K562 (cell line): ENCODE data around the gene SMARCB1. TPM values are rescaled to one million over a fixed set of nuclear protein-coding genes. Genes with fewer than 3 reads are reported as not detected.

ENCODE experiments used
- ATAC-seq: fragments of 200-7000 bp; cut with Tn5 transposase; 3 replicates; pipeline ENCODE4 v1.9.1; 2020; ENCODE audit warnings: moderate library complexity
- BruUV-seq: library from RNA; stranded (reverse); fragments of 400-500 nt; replicated peaks from 2 replicates; lab custom pipeline; 2021; lab: Mats Ljungman, UMichigan
- CTCF ChIA-PET: fragments of 300-600 bp; formaldehyde crosslinking; extraction: SDS; loops from one replicate; lab custom pipeline; 2021; ENCODE audit warnings: low intra/inter-chr PET ratio; lab: Yijun Ruan, JAX
- POLR2A ChIA-PET: fragments of 300-600, 350-650 bp; sonication (Branson Sonifier 250); formaldehyde crosslinking; extraction: SDS; loops from one replicate; lab custom pipeline; 2021; ENCODE audit warnings: antibody characterized with exemption, inconsistent platforms; lab: Yijun Ruan, JAX
- DNase-seq, 4 experiments: peaks; one replicate each; pipeline versions ENCODE4 v3.0.0 to v3.0.0-alpha.2; 2011 to 2018; ENCODE audit warnings: low spot score in 3 of 4, mixed read lengths in 3 of 4; ENCODE audit errors: extremely low read depth in 1 of 4
- FAIRE-seq: peaks from 2 replicates; lab custom pipeline; 2011; peaks lifted over from hg19 to GRCh38; lab: Jason Lieb, UNC
- H2AFZ ChIP-seq: 2 replicates; pipeline ENCODE4 v1.6.0; 2011; ENCODE audit warnings: low read depth, low read length, control low read depth, inconsistent platforms
- H3K27ac ChIP-seq: fragments of 200-600 bp; 3 replicates; pipeline ENCODE4 v1.8.0; 2011; ENCODE audit warnings: low read depth, mild to moderate bottlenecking, control low read depth, inconsistent platforms, low read length, moderate library complexity, mixed read lengths; ENCODE audit errors: extremely low read depth
- H3K27me3 ChIP-seq, 2 experiments: fragments of 300-600 bp in 1 of 2; 2 replicates in 1 of 2; 3 replicates in 1 of 2; pipeline versions ENCODE4 v1.6.0 to v1.8.0; 2011; ENCODE audit warnings: inconsistent platforms in 2 of 2, low read length in 2 of 2, mild to moderate bottlenecking in 1 of 2, mixed read lengths in 1 of 2, moderate library complexity in 1 of 2; ENCODE audit not compliant: control insufficient read depth in 2 of 2, insufficient read depth in 2 of 2
- H3K36me3 ChIP-seq: fragments of 300-600 bp; 3 replicates; pipeline ENCODE4 v1.8.0; 2011; ENCODE audit warnings: mild to moderate bottlenecking, low read length, inconsistent platforms; ENCODE audit not compliant: control insufficient read depth, insufficient read depth
- H3K4me1 ChIP-seq, 2 experiments: fragments of 200-600 bp in 1 of 2; replicated peaks in 1 of 2; 2 replicates in 1 of 2; 3 replicates in 1 of 2; pipeline versions ENCODE4 v1.5.1 to v1.8.0; 2011; ENCODE audit warnings: inconsistent platforms in 2 of 2, low read length in 2 of 2, mild to moderate bottlenecking in 1 of 2, mixed read lengths in 1 of 2, moderate library complexity in 1 of 2; ENCODE audit not compliant: control insufficient read depth in 2 of 2, insufficient read depth in 2 of 2
- H3K4me2 ChIP-seq: 2 replicates; pipeline ENCODE4 v1.6.1; 2011; ENCODE audit warnings: low read length, control low read depth, inconsistent platforms, mixed read lengths; ENCODE audit not compliant: insufficient read depth
- H3K4me3 ChIP-seq: fragments of 200-600 bp; sonication (generic), shearing (Covaris generic); 2 replicates; pipeline ENCODE4 v1.5.1; 2016; ENCODE audit warnings: control low read depth, inconsistent platforms
- H3K79me2 ChIP-seq: fragments of 200-600 bp; 3 replicates; pipeline ENCODE4 v1.8.0; 2011; ENCODE audit warnings: low read length, inconsistent platforms; ENCODE audit not compliant: control insufficient read depth, insufficient read depth
- H3K9ac ChIP-seq, 2 experiments: 2 replicates each; pipeline versions ENCODE4 v1.6.0 to v1.6.1; 2011; ENCODE audit warnings: low read depth in 2 of 2, low read length in 2 of 2, control low read depth in 1 of 2, inconsistent platforms in 1 of 2, mild to moderate bottlenecking in 1 of 2, mixed read lengths in 1 of 2; ENCODE audit not compliant: insufficient read depth in 1 of 2
- H3K9me1 ChIP-seq: one replicate; pipeline ENCODE4 v1.6.0; 2011; ENCODE audit warnings: inconsistent platforms, mild to moderate bottlenecking, low read length, moderate library complexity; ENCODE audit not compliant: control insufficient read depth, insufficient read depth
- H3K9me3 ChIP-seq: replicated peaks from 2 replicates; pipeline ENCODE4 v1.5.1; 2011; ENCODE audit warnings: low read depth, low read length, inconsistent platforms; ENCODE audit not compliant: control insufficient read depth, insufficient read depth
- H4K20me1 ChIP-seq: replicated peaks from 2 replicates; pipeline ENCODE4 v1.6.1; 2011; ENCODE audit warnings: low read length, inconsistent platforms, mixed read lengths; ENCODE audit not compliant: control insufficient read depth, insufficient read depth
- ELK3 ChIP-seq: fragments of 450-650 bp; formaldehyde crosslinking; IDR thresholded peaks from 2 replicates; pipeline ENCODE4 v1.4.0; 2020; ENCODE audit warnings: mild to moderate bottlenecking
- WGBS: fragments of 100-300 bp; shearing (Covaris generic); methylation state at CpG from one replicate; pipeline ENCODE4 v1.1.6; 2016; ENCODE audit warnings: low coverage, mixed read lengths; ENCODE audit not compliant: insufficient coverage; ENCODE audit errors: missing lambda C conversion rate; 5-methylcytosine and 5-hydroxymethylcytosine counted together
- in situ Hi-C: fragments of 300-500 bp; cut with MboI; formaldehyde crosslinking; loops from 4 replicates; pipeline ENCODE4 v1.15.0; 2018; ENCODE audit warnings: inconsistent platforms, mixed read lengths
- intact Hi-C: fragments of 100-400 bp; cut with micrococcal nuclease; formaldehyde crosslinking; loops from 2 replicates; pipeline ENCODE4 v1.14.2; 2022
- polyA plus RNA-seq, 8 experiments: library from polyadenylated mRNA; depleted of rRNA in 4 of 8; stranded (reverse) in 5 of 8; unstranded in 3 of 8; fragments of >200 nt; fragmentation: Nextera tagmentation in 2 of 8; fragmentation: Illumina TruSeq in 1 of 8; extraction: Ambion mirVana in 2 of 8; extraction: Trizol in 1 of 8; gene quantifications; 2 replicates each; pipeline versions ENCODE4 v1.2.1 to v1.2.3, GENCODE V29; 2011 to 2014; ENCODE audit warnings: inconsistent platforms in 1 of 8, missing spikeins in 1 of 8
- total RNA-seq, 7 experiments: library from RNA; depleted of rRNA in 6 of 7; stranded (reverse); fragments of >200 nt in 6 of 7; fragmentation: Illumina TruSeq in 2 of 7; extraction: Trizol in 2 of 7; gene quantifications; 2 replicates each; pipeline versions ENCODE4 v1.2.1 to v1.2.3, GENCODE V29; 2011 to 2021; ENCODE audit warnings: low replicate concordance in 1 of 7
- TF ChIP-seq, protein P1 (sequence below): sonication (generic); formaldehyde crosslinking; IDR thresholded peaks from 2 replicates; pipeline ENCODE4 v1.8.1; 2023; ENCODE audit warnings: mild to moderate bottlenecking, missing genetic modification reagents

Gene SMARCB1
- total and polyA plus RNA-seq, 9 of the 15 experiments (the other 6 are each of a cell fraction or from before 2014, with no cell fraction given), result 1.2 to 113 (median 65.4) TPM

DNA sequence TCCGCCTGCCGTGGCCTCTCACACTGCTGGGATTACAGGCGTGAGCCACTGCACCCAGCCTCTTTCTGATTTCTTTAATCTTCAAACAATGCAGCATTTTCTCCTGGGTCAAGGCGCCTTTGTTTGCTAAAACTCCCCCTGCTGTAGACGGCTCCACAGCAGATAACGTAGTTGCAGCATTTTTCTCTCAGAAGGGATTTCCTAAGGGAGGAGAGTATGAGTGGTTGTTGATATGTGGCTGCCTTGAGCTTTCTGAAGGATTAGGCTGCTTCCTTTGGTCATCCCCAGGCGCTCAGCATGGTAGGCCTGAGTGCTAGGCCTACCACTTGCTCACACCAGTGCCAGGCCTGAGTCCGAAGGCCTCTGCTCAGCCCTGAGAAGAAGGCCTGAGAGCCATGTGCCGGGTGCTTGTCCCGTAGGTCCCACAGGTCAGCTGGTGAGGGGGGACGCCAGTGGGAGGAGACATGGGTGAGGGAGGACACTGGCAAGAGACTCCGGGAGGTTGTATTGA is 18.1 kb downstream of the SMARCB1 start:
- no peaks in the 10 kb centered on the region for H3K9me1 ChIP-seq
- no peaks in the 10 kb centered on the region for H3K9me3 ChIP-seq
- H3K4me2 ChIP-seq, result no peak overlapping the region
- H3K36me3 ChIP-seq, result peaks cover 60% of the 10 kb centered on the region; the same call in 2 of the 3 replicates
- in situ Hi-C loops (no loop called here), intact Hi-C loops (no loop called here)
- no peak for DNase-seq
- H3K27me3 ChIP-seq, result no peaks in the 10 kb centered on the region
- H3K4me1 ChIP-seq, result no peaks in the 10 kb centered on the region
- H3K9ac ChIP-seq, result peak overlapping the region in 1 of 2 experiments; percentile 35; a peak in 1 of 4 replicates
- ChIA-PET CTCF (no interaction called here), POLR2A (interaction anchor here (0.7 kb wide), 1 partner anchor 9 kb away, joined by 3 read pairs; no protein-coding TSS in a partner anchor)
- FAIRE-seq, result no peak
- TF ChIP-seq, protein P1, sequence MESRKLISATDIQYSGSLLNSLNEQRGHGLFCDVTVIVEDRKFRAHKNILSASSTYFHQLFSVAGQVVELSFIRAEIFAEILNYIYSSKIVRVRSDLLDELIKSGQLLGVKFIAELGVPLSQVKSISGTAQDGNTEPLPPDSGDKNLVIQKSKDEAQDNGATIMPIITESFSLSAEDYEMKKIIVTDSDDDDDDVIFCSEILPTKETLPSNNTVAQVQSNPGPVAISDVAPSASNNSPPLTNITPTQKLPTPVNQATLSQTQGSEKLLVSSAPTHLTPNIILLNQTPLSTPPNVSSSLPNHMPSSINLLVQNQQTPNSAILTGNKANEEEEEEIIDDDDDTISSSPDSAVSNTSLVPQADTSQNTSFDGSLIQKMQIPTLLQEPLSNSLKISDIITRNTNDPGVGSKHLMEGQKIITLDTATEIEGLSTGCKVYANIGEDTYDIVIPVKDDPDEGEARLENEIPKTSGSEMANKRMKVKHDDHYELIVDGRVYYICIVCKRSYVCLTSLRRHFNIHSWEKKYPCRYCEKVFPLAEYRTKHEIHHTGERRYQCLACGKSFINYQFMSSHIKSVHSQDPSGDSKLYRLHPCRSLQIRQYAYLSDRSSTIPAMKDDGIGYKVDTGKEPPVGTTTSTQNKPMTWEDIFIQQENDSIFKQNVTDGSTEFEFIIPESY, result peak; percentile 65; the same call in 1 of the 2 replicates
- TF ChIP-seq ELK3 (CRISPR knock-in tag), result no peak
- 74% methylated on average over 11 of the region's 12 CpGs for WGBS
- H2AFZ ChIP-seq, result no peak overlapping the region
- no peaks in the 10 kb centered on the region for H3K79me2 ChIP-seq
- no TSS peak for BruUV-seq
- H4K20me1 ChIP-seq, result no peaks in the 10 kb centered on the region
- ATAC-seq, result no peak
- H3K4me3 ChIP-seq, result no peak overlapping the region
- H3K27ac ChIP-seq, result no peak overlapping the region
